ENCODE measurements around the gene TBC1D10A. TPM values are rescaled to one million over a fixed set of nuclear protein-coding genes. Genes with fewer than 3 reads are reported as not detected.

Gene TBC1D10A
- 1 to 10 TPM; 2.9 to 4.8 (median 3.3) TPM for total RNA-seq
- polyA plus RNA-seq, result 1 to 10 TPM; 2.2 to 4.2 (median 2.9) TPM
- long read RNA-seq, donor 1, partial matches to known transcripts, result 0 of 1 reads
- long read RNA-seq, donor 1, other reads (novel, unspliced or antisense), result 0 of 1 reads
- long read RNA-seq, donor 2, transcript TBC1D10A-201 (9 exons, 2,077 nt), result major isoform, 5 of 5 reads
- long read RNA-seq, donor 2, partial matches to known transcripts, result 0 of 5 reads
- long read RNA-seq, donor 2, other reads (novel, unspliced or antisense), result 0 of 5 reads

GRCh38 chr22:30326706-30327362 lies at the start of gene TBC1D10A:
TSS of gene TBC1D10A (minus strand) at chr22:30326941. CDS start at chr22:30326881, 60 bp downstream.
- H3K36me3 ChIP-seq (ENCODE audit: insufficient read depth in 1 of 2, low read depth in 1 of 2), result peaks cover 0 to 16% of the 10 kb centered on the region in 2 donors
- H3K4me3 ChIP-seq, result peak within 1 kb of the TSS; percentile 88
- intact Hi-C loops (cut with DNase I), result loop anchor here in 1 of 2 donors (5.0 kb wide), 1 partner anchor 35 kb away; no protein-coding TSS in a partner anchor
- H3K9me3 ChIP-seq, result no peaks in the 10 kb centered on the region
- H3K27ac ChIP-seq, result peak within 1 kb of the TSS; percentile 54
- ATAC-seq (peak; percentile 95 to 98 (median 96)), DNase-seq (peak; percentile 90 to 93)
- no peaks in the 10 kb centered on the region for H3K27me3 ChIP-seq (ENCODE audit: insufficient read depth in 3 of 3, low read length in 2 of 3)
- H3K4me1 ChIP-seq, result peaks cover 23% of the 10 kb centered on the region
- WGBS, 3 donors, result 2 to 3% (median 2%) methylated on average over 42 to 69 of the region's 69 CpGs
- no peak for TF ChIP-seq CTCF (IDR thresholded peaks at IDR 0.05)

- Histone ChIP-seq H3K9me3 (no peaks in the 10 kb centered on the region), H3K27me3 (ENCODE audit: insufficient read depth in 3 of 3, low read length in 2 of 3) (no peaks in the 10 kb centered on the region), H3K27ac (no peak overlapping the region), H3K4me3 (no peak overlapping the region), H3K36me3 (ENCODE audit: insufficient read depth in 1 of 2, low read depth in 1 of 2) (peaks cover 0 to 15% of the 10 kb centered on the region in 2 donors), H3K4me1 (no peaks in the 10 kb centered on the region)
- intact Hi-C loops (cut with DNase I), result no loop called here
- no peak for ATAC-seq
- TF ChIP-seq CTCF (IDR thresholded peaks at IDR 0.05), result no peak
- WGBS, 3 donors, result 88 to 93% (median 91%) methylated on average over 13 of the region's 13 CpGs
- peak in 1 of 2 donors; percentile 45 for DNase-seq
Measured at GRCh38 chr22:30375312-30375849, 48.6 kb upstream of the TBC1D10A start.

GRCh38 chr22:30373331-30374325 lies 46.9 kb upstream of the TBC1D10A start:
- no peaks in the 10 kb centered on the region for H3K27me3 ChIP-seq (ENCODE audit: insufficient read depth in 3 of 3, low read length in 2 of 3)
- intact Hi-C loops (cut with DNase I), result no loop called here
- H3K36me3 ChIP-seq (ENCODE audit: insufficient read depth in 1 of 2, low read depth in 1 of 2), result peaks cover 0 to 9% of the 10 kb centered on the region in 2 donors
- DNase-seq (no peak), ATAC-seq (no peak)
- no peak for TF ChIP-seq CTCF (IDR thresholded peaks at IDR 0.05)
- H3K27ac ChIP-seq, result no peak overlapping the region
- no peaks in the 10 kb centered on the region for H3K9me3 ChIP-seq
- H3K4me3 ChIP-seq, result no peak overlapping the region
- WGBS, 3 donors, result 75 to 77% (median 77%) methylated on average over 32 to 33 of the region's 33 CpGs
- no peaks in the 10 kb centered on the region for H3K4me1 ChIP-seq

GRCh38 chr22:30372915-30373314 lies 46.2 kb upstream of the TBC1D10A start:
- Histone ChIP-seq H3K4me3 (no peak overlapping the region), H3K27me3 (ENCODE audit: insufficient read depth in 3 of 3, low read length in 2 of 3) (no peaks in the 10 kb centered on the region), H3K4me1 (no peaks in the 10 kb centered on the region), H3K36me3 (ENCODE audit: insufficient read depth in 1 of 2, low read depth in 1 of 2) (peaks cover 0 to 9% of the 10 kb centered on the region in 2 donors), H3K9me3 (no peaks in the 10 kb centered on the region), H3K27ac (no peak overlapping the region)
- intact Hi-C loops (cut with DNase I), result no loop called here
- ATAC-seq, result peak in 2 of 4 donors; percentile 16 to 26
- no peak for DNase-seq
- WGBS, 3 donors, result 71 to 75% (median 75%) methylated on average over 8 of the region's 8 CpGs
- no peak for TF ChIP-seq CTCF (IDR thresholded peaks at IDR 0.05)
